Measurements from ENCODE around the gene KIF1A. TPM values are rescaled to one million over a fixed set of nuclear protein-coding genes. Genes with fewer than 3 reads are reported as not detected.
"Not testable (repeated sequence)": the region's sequence is repeated elsewhere in the genome, so short reads cannot be mapped to it uniquely, and the experiment has no call there.

Gene KIF1A
- total and polyA plus RNA-seq, 2 experiments from 2014 or later, result 16.1 to 16.5 TPM

DNA sequence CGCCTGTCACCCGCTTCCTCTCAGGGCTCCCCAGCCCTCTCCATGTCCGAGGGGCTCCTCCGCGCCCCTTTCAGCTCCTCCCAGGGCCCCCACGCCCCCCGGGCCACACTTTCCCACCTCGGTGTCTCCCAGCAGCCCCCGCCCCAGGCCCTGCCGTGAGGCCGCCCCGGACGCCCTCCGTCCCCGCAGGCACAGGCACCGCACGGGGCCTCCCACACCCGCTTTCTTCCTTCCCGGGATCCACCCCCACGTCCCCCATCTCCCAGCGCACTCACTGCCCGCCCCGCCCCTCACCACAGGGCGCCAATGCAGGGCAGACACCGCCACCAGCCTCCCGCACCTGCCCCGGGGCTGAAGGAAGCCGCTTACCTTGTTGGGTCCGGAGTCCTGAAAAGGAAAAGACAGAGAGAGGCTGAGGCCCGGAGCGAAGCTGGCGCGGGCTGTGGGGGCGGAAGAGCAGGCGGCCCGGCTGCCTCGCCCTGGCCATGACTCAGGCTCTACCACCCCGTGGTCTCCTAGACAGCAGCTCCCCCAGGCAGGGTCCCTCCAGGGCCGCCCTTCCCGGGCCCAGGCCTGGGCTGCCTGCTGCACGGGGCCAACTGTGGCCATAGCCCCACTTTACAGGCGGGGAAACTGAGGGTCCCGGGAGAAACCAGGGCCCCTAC is 37.7 kb downstream of the KIF1A start:
- Histone ChIP-seq H3K79me2 (no peaks in the 10 kb centered on the region), H3K9me2 (replicated peaks; ENCODE audit: insufficient read depth) (no peaks in the 10 kb centered on the region), H3K4me3 (no peak overlapping the region), H4K20me1 (ENCODE audit: insufficient read depth, poor library complexity, severe bottlenecking) (no peaks in the 10 kb centered on the region), H3K27me3 (no peaks in the 10 kb centered on the region), H3K4me2 (no peak overlapping the region), H3K36me3 (replicated peaks; ENCODE audit: insufficient read depth, low read depth) (no peaks in the 10 kb centered on the region), H2AFZ (no peak overlapping the region), H3K4me1 (ENCODE audit: insufficient read depth) (no peaks in the 10 kb centered on the region), H3K27ac (no peak overlapping the region), H3K9me3 (ENCODE audit: low read depth) (no peaks in the 10 kb centered on the region)
- no peak for DNase-seq (ENCODE audit: low spot score)
- WGBS (ENCODE audit: low lambda C conversion rate, missing lambda C conversion rate), result 100% methylated on average over 6 of the region's 43 CpGs
- TF ChIP-seq, protein P1, sequence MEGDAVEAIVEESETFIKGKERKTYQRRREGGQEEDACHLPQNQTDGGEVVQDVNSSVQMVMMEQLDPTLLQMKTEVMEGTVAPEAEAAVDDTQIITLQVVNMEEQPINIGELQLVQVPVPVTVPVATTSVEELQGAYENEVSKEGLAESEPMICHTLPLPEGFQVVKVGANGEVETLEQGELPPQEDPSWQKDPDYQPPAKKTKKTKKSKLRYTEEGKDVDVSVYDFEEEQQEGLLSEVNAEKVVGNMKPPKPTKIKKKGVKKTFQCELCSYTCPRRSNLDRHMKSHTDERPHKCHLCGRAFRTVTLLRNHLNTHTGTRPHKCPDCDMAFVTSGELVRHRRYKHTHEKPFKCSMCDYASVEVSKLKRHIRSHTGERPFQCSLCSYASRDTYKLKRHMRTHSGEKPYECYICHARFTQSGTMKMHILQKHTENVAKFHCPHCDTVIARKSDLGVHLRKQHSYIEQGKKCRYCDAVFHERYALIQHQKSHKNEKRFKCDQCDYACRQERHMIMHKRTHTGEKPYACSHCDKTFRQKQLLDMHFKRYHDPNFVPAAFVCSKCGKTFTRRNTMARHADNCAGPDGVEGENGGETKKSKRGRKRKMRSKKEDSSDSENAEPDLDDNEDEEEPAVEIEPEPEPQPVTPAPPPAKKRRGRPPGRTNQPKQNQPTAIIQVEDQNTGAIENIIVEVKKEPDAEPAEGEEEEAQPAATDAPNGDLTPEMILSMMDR (IDR thresholded peaks at IDR 0.05; ENCODE audit: poor library complexity), result no peak
- TF ChIP-seq EZH2phosphoT487 (IDR thresholded peaks at IDR 0.05; ENCODE audit: low read depth, severe bottlenecking, unreplicated experiment) (no peak), EZH2 (IDR thresholded peaks at IDR 0.05; ENCODE audit: borderline replicate concordance) (no peak)

DNA sequence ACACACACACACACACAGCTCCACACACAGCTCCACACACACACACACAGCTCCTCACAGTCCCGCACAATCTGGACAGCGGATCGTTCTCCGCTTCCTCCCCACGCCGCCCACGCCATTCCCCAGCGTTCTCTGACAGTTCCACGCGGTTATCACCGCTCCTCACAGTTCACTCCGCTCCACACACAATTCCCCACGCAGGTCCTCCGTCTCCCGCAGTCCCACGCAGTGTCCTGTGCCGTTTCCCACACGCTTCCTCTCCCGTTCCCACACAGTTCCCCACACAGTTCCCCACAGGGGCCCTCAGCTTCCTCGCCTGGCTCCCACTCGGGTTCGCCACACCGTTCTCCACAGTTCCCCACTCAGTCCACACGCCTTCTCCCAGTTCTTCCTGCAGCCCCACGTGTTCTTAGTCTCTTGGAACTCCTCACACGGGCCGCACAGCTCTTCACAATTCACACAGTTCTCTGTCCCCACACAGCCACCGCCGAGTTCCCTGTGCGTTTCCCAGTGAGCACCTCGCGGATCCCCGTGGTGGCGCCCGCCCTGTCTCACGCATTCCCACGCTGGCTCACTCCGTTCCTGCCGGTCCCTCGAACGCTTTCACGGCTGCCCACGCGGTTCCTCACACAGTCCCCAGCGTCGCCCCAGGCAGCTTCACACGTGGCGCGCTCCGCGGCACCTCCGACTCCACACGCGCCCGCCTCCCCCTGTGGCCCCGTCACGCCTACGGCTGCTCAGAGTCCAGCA is 38.4 kb downstream of the KIF1A start:
- Histone ChIP-seq H2AFZ (no peak overlapping the region), H3K4me2 (no peak overlapping the region), H3K79me2 (no peaks in the 10 kb centered on the region), H3K36me3 (replicated peaks; ENCODE audit: insufficient read depth, low read depth) (no peaks in the 10 kb centered on the region), H4K20me1 (ENCODE audit: insufficient read depth, poor library complexity, severe bottlenecking) (no peaks in the 10 kb centered on the region), H3K27me3 (no peaks in the 10 kb centered on the region), H3K9me3 (ENCODE audit: low read depth) (no peaks in the 10 kb centered on the region), H3K4me1 (ENCODE audit: insufficient read depth) (no peaks in the 10 kb centered on the region), H3K9me2 (replicated peaks; ENCODE audit: insufficient read depth) (no peaks in the 10 kb centered on the region), H3K4me3 (no peak overlapping the region), H3K27ac (no peak overlapping the region)
- 93% methylated on average over 47 of the region's 58 CpGs for WGBS (ENCODE audit: low lambda C conversion rate, missing lambda C conversion rate)
- TF ChIP-seq EZH2 (IDR thresholded peaks at IDR 0.05; ENCODE audit: borderline replicate concordance) (no peak), EZH2phosphoT487 (IDR thresholded peaks at IDR 0.05; ENCODE audit: low read depth, severe bottlenecking, unreplicated experiment) (no peak)
- TF ChIP-seq, protein P1 (IDR thresholded peaks at IDR 0.05; ENCODE audit: poor library complexity), result no peak
- no peak for DNase-seq (ENCODE audit: low spot score)

DNA sequence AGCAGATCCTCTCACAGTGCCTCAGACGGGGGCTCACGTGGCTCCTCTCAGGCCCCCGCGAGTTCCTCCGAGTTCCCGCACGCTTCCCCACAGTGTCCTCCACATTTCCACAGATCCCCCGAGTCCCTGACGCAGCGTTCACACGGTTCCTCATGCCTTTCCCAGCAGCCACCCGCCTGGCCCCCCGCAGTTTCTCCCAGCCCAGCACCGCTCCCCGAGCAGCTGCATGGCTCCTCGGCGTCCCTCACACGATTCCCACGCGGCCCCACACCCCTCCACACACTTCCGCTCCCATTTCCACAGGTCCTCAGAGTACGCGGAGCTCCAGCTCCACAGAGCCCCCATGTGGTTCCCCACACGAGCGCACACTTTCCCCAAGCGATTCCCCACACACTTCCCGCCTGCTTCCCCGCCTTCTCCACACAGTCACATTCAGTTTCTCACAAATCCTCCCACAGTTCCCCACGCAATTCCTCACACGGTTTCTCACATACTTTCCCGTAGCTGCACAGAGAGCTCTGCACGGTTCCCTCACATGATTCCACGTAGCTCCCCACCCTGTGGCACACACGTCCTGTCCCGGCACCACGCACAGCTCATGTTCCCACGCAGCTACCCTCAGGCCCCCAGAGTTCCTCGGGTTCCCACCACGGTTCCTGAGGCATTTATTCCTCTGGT is 39.9 kb downstream of the KIF1A start:
- Histone ChIP-seq H3K9me3 (ENCODE audit: low read depth) (no peaks in the 10 kb centered on the region), H4K20me1 (ENCODE audit: insufficient read depth, poor library complexity, severe bottlenecking) (no peaks in the 10 kb centered on the region), H3K27me3 (no peaks in the 10 kb centered on the region), H2AFZ (no peak overlapping the region), H3K4me1 (ENCODE audit: insufficient read depth) (no peaks in the 10 kb centered on the region), H3K9me2 (replicated peaks; ENCODE audit: insufficient read depth) (no peaks in the 10 kb centered on the region), H3K4me3 (no peak overlapping the region), H3K36me3 (replicated peaks; ENCODE audit: insufficient read depth, low read depth) (no peaks in the 10 kb centered on the region), H3K27ac (no peak overlapping the region), H3K79me2 (no peaks in the 10 kb centered on the region), H3K4me2 (no peak overlapping the region)
- 83% methylated on average over 39 of the region's 39 CpGs for WGBS (ENCODE audit: low lambda C conversion rate, missing lambda C conversion rate)
- DNase-seq (ENCODE audit: low spot score), result no peak
- no peak for TF ChIP-seq EZH2phosphoT487 (IDR thresholded peaks at IDR 0.05; ENCODE audit: low read depth, severe bottlenecking, unreplicated experiment)
- TF ChIP-seq, protein P1 (IDR thresholded peaks at IDR 0.05; ENCODE audit: poor library complexity), result no peak
- TF ChIP-seq EZH2 (IDR thresholded peaks at IDR 0.05; ENCODE audit: borderline replicate concordance), result no peak

- H3K4me3 ChIP-seq; DNase-seq (ENCODE audit: low spot score); H3K27me3 ChIP-seq; H3K9me3 ChIP-seq (ENCODE audit: low read depth); H2AFZ ChIP-seq; H3K9me2 ChIP-seq (replicated peaks; ENCODE audit: insufficient read depth); H3K27ac ChIP-seq; H3K36me3 ChIP-seq (replicated peaks; ENCODE audit: insufficient read depth, low read depth); H3K4me2 ChIP-seq; H4K20me1 ChIP-seq (ENCODE audit: insufficient read depth, poor library complexity, severe bottlenecking); H3K79me2 ChIP-seq; H3K4me1 ChIP-seq (ENCODE audit: insufficient read depth): not testable (repeated sequence)
- WGBS (ENCODE audit: low lambda C conversion rate, missing lambda C conversion rate), result 83% methylated on average over 6 of the region's 6 CpGs
These were observed 40.7 kb downstream of the KIF1A start for GRCh38 chr2:240779250-240779832.

Data from hepatocyte (in vitro differentiated cells).